Testis (tissue), 2 donors: ENCODE results near the gene KIR2DL3.

Experiments used
- POLR2A ChIP-seq: fragments of 450-650 bp; IDR thresholded peaks from one replicate; pipeline ENCODE4 v1.6.1; 2017; ENCODE audit warnings: antibody characterized with exemption, mild to moderate bottlenecking, moderate library complexity
- TF ChIP-seq, protein P1 (sequence below), 3 experiments: fragments of 450-650 bp in 2 of 3; fragments of 200-600 bp in 1 of 3; sonication (generic) in 1 of 3; IDR thresholded peaks; one replicate each; pipeline ENCODE4 v1.5.1; 2016 to 2019; ENCODE audit warnings: antibody characterized with exemption in 3 of 3, mild to moderate bottlenecking in 2 of 3, moderate library complexity in 1 of 3

DNA sequence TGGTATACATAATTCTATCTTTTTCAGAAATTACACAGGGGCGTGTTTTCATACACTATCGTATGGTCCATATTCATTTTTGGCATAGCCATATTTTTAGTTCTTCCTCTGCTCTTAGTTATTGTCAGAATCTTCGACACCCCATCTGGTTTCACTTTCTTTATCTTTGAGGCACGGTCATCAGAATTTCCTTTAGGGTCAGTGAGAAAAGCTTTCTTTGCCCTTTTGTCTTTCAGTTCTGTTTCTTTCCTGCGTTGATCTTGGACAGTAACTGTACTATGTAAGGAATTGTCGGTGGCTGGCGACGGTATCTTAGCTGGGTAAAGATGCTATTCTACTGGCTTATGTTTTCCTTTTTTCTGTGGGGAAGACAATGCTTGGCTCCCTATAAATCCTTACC lies 54.5 kb downstream of the KIR2DL3 start:
- TF ChIP-seq, protein P1, sequence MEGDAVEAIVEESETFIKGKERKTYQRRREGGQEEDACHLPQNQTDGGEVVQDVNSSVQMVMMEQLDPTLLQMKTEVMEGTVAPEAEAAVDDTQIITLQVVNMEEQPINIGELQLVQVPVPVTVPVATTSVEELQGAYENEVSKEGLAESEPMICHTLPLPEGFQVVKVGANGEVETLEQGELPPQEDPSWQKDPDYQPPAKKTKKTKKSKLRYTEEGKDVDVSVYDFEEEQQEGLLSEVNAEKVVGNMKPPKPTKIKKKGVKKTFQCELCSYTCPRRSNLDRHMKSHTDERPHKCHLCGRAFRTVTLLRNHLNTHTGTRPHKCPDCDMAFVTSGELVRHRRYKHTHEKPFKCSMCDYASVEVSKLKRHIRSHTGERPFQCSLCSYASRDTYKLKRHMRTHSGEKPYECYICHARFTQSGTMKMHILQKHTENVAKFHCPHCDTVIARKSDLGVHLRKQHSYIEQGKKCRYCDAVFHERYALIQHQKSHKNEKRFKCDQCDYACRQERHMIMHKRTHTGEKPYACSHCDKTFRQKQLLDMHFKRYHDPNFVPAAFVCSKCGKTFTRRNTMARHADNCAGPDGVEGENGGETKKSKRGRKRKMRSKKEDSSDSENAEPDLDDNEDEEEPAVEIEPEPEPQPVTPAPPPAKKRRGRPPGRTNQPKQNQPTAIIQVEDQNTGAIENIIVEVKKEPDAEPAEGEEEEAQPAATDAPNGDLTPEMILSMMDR (IDR thresholded peaks at IDR 0.05), result no peak
- no peak for TF ChIP-seq POLR2A
